Measurements from ENCODE around the gene WWP2.

DNA sequence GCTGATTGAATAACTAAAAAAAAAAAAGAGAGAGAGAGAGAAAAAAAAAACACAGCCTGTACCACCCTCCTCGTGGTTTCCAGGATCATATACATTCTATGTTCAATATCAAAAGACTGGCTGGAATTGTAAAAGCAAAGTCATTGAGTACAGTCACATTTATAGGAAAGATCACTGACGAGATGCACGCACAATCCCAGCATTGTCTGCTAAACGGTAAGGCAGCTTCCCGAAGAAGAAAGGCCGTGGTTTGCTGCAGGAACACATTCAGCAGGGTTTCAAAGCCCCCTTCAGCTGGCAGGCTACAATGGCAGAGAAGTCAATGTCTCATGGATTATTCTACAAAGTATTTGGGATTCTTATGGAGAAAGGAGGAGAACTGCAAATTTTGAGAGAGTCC lies 45.1 kb upstream of the WWP2 start:
- no peak for TF ChIP-seq POLR2AphosphoS5 (IDR thresholded peaks at IDR 0.05; ENCODE audit: borderline replicate concordance, low read depth, low read length)
- no peak for TF ChIP-seq EZH2 (IDR thresholded peaks at IDR 0.05)
- TF ChIP-seq FOXP2 (optimal IDR thresholded peaks at IDR 0.05; ENCODE audit: control extremely low read depth, extremely low read length, insufficient read depth) = no peak

All from SK-N-MC (cell line).